GM23338 (cell line): ENCODE measurements around the gene PPP1R37. TPM values are rescaled to one million over a fixed set of nuclear protein-coding genes. Genes with fewer than 3 reads are reported as not detected.

Source experiments
- ATAC-seq: fragments of 200-7000 bp; cut with Tn5 transposase; 3 replicates; pipeline ENCODE4 v1.9.1; 2020
- DNase-seq: peaks from one replicate; pipeline ENCODE4 v3.0.0-alpha.2; 2015; ENCODE audit warnings: low spot score
- H2AFZ ChIP-seq: fragments of 200-600 bp; sonication (generic); 2 replicates; pipeline ENCODE4 v1.8.0; 2016; ENCODE audit warnings: antibody characterized with exemption, mild to moderate bottlenecking, moderate library complexity
- H3F3A ChIP-seq: fragments of 200-600 bp; sonication (generic); replicated peaks from 2 replicates; pipeline ENCODE4 v1.8.0; 2017; ENCODE audit warnings: antibody characterized with exemption, mixed run types, low read depth
- H3K27ac ChIP-seq: fragments of 200-600 bp; sonication (generic); 2 replicates; pipeline ENCODE4 v1.6.1; 2016; ENCODE audit warnings: low read depth
- H3K27me3 ChIP-seq: fragments of 200-600 bp; sonication (generic); 2 replicates; pipeline ENCODE4 v1.8.0; 2016; ENCODE audit warnings: mild to moderate bottlenecking, mixed run types, moderate library complexity; ENCODE audit not compliant: insufficient read depth
- H3K36me3 ChIP-seq: fragments of 200-600 bp; sonication (generic); 2 replicates; pipeline ENCODE4 v1.8.0; 2016; ENCODE audit warnings: mild to moderate bottlenecking; ENCODE audit not compliant: insufficient read depth
- H3K4me1 ChIP-seq: fragments of 200-600 bp; sonication (generic); 2 replicates; pipeline ENCODE4 v1.8.0; 2016; ENCODE audit warnings: mild to moderate bottlenecking, moderate library complexity; ENCODE audit not compliant: insufficient read depth
- H3K4me2 ChIP-seq: fragments of 200-600 bp; sonication (generic); 2 replicates; pipeline ENCODE4 v1.7.1; 2017; ENCODE audit warnings: mixed run types
- H3K4me3 ChIP-seq: fragments of 200-600 bp; sonication (generic); 2 replicates; pipeline ENCODE4 v1.6.1; 2016; ENCODE audit warnings: mixed run types
- H3K79me2 ChIP-seq: fragments of 200-600 bp; sonication (generic); replicated peaks from 2 replicates; pipeline ENCODE4 v1.8.0; 2017; ENCODE audit warnings: mild to moderate bottlenecking; ENCODE audit not compliant: insufficient read depth
- H3K9me2 ChIP-seq: fragments of 200-600 bp; sonication (generic); 2 replicates; pipeline ENCODE4 v1.8.0; 2017; ENCODE audit not compliant: insufficient read depth
- H4K20me1 ChIP-seq: fragments of 200-600 bp; sonication (generic); replicated peaks from 2 replicates; pipeline ENCODE4 v1.8.0; 2017; ENCODE audit warnings: mild to moderate bottlenecking; ENCODE audit not compliant: insufficient read depth
- H3K27ac Mint-ChIP-seq: 2 replicates; pipeline ENCODE4 v1.8.0; 2020; ENCODE audit warnings: inconsistent platforms, mild to moderate bottlenecking, moderate library complexity, mixed read lengths
- H3K27me3 Mint-ChIP-seq: 3 replicates; pipeline ENCODE4 v1.8.0; 2022; ENCODE audit warnings: low read depth, mild to moderate bottlenecking, moderate library complexity, mixed read lengths, inconsistent platforms; ENCODE audit not compliant: insufficient read depth, poor library complexity
- H3K36me3 Mint-ChIP-seq: 3 replicates; pipeline ENCODE4 v1.8.0; 2021; ENCODE audit warnings: low read depth, mild to moderate bottlenecking, inconsistent platforms, moderate library complexity, mixed read lengths
- H3K4me1 Mint-ChIP-seq: 3 replicates; pipeline ENCODE4 v1.8.0; 2020; ENCODE audit warnings: mild to moderate bottlenecking, inconsistent platforms, mixed read lengths
- H3K4me3 Mint-ChIP-seq: 3 replicates; pipeline ENCODE4 v1.8.0; 2021; ENCODE audit warnings: moderate library complexity, mild to moderate bottlenecking, inconsistent platforms, mixed read lengths
- H3K9me3 Mint-ChIP-seq: 3 replicates; pipeline ENCODE4 v1.8.0; 2020; ENCODE audit warnings: moderate library complexity, mild to moderate bottlenecking, inconsistent platforms, mixed read lengths
- CREB1 ChIP-seq: fragments of 250-450 bp; sonication (Bioruptor Pico); IDR thresholded peaks from 2 replicates; pipeline ENCODE4 v1.5.0; 2020; ENCODE audit warnings: low read depth, mild to moderate bottlenecking, moderate library complexity
- CTCF ChIP-seq, 2 experiments: fragments of 200-600 bp in 1 of 2; sonication (generic) in 1 of 2; conservative IDR thresholded peaks; 2 replicates each; pipeline versions ENCODE4 v1.5.1 to v1.6.1; 2016 to 2017; ENCODE audit warnings: antibody characterized with exemption in 2 of 2, low read depth in 2 of 2, mild to moderate bottlenecking in 2 of 2, moderate library complexity in 1 of 2
- ETS1 ChIP-seq: IDR thresholded peaks from 2 replicates; pipeline ENCODE4 v1.6.1; 2016; ENCODE audit warnings: antibody characterized with exemption
- EZH2phosphoT487 ChIP-seq: fragments of 200-600 bp; sonication (generic); IDR thresholded peaks from one replicate; pipeline ENCODE4 v1.8.1; 2018; ENCODE audit warnings: antibody characterized with exemption; ENCODE audit not compliant: unreplicated experiment
- JUNB ChIP-seq: IDR thresholded peaks from one replicate; pipeline ENCODE4 v1.6.1; 2016; ENCODE audit warnings: antibody characterized with exemption; ENCODE audit not compliant: unreplicated experiment
- POLR2AphosphoS5 ChIP-seq: IDR thresholded peaks from 2 replicates; pipeline ENCODE4 v1.6.1; 2016; ENCODE audit warnings: antibody characterized with exemption, low read depth
- REST ChIP-seq: IDR thresholded peaks from one replicate; pipeline ENCODE4 v1.6.1; 2018; ENCODE audit warnings: antibody characterized with exemption; ENCODE audit not compliant: unreplicated experiment
- ZNF114 ChIP-seq: fragments of 250-450 bp; sonication (Bioruptor Pico); IDR thresholded peaks from 2 replicates; pipeline ENCODE4 v1.5.0; 2020; ENCODE audit warnings: mild to moderate bottlenecking, moderate library complexity
- ZNF331 ChIP-seq: fragments of 250-450 bp; sonication (Bioruptor Pico); IDR thresholded peaks from 2 replicates; pipeline ENCODE4 v1.5.0; 2020; ENCODE audit warnings: low read depth, mild to moderate bottlenecking, moderate library complexity
- ZNF462 ChIP-seq: fragments of 250-450 bp; sonication (Bioruptor Pico); IDR thresholded peaks from 2 replicates; pipeline ENCODE4 v1.5.0; 2020; ENCODE audit warnings: mild to moderate bottlenecking, moderate library complexity
- polyA plus RNA-seq: library from polyadenylated mRNA; unstranded; fragments of >200 nt; fragmentation: Nextera tagmentation; extraction: Ambion mirVana; gene quantifications from 2 replicates; pipeline ENCODE4 v1.2.1, GENCODE V29; 2016
- total RNA-seq: library from RNA; depleted of rRNA; stranded (reverse); fragments of >200 nt; shearing (Covaris generic); gene quantifications from 2 replicates; pipeline ENCODE4 v1.2.3, GENCODE V29; 2014

Gene PPP1R37
- total and polyA plus RNA-seq, 2 experiments from 2014 or later: 6.9 to 47.2 TPM

- TF ChIP-seq ETS1 (no peak), JUNB (no peak)
Measured at GRCh38 chr19:45110851-45111266, 17.9 kb downstream of the PPP1R37 start (continued).

GRCh38 chr19:45112111-45112827 lies 19.3 kb downstream of the PPP1R37 start:
- H2AFZ ChIP-seq: no peak overlapping the region
- no peaks in the 10 kb centered on the region for H3K27me3 ChIP-seq
- no peaks in the 10 kb centered on the region for H3K36me3 ChIP-seq
- H3K27me3 Mint-ChIP-seq: peaks cover 7% of the 10 kb centered on the region
- no peak overlapping the region; the same call in 1 of the 2 replicates for H3K27ac Mint-ChIP-seq
- H3K36me3 Mint-ChIP-seq: no peaks in the 10 kb centered on the region; the same call in 2 of the 3 replicates
- H3K79me2 ChIP-seq: peaks cover 98% of the 10 kb centered on the region
- no peak for ATAC-seq
- H3K9me3 Mint-ChIP-seq: no peaks in the 10 kb centered on the region
- no peaks in the 10 kb centered on the region for H3K9me2 ChIP-seq
- H3K4me3 ChIP-seq: no peak overlapping the region
- no peak for DNase-seq
- no peak overlapping the region for H3K27ac ChIP-seq
- H4K20me1 ChIP-seq: peaks cover 51% of the 10 kb centered on the region
- no peaks in the 10 kb centered on the region; the same call in 1 of the 2 replicates for H3K4me1 ChIP-seq
- H3K4me3 Mint-ChIP-seq: no peak overlapping the region
- H3K4me2 ChIP-seq: no peak overlapping the region
- H3F3A ChIP-seq: no peaks in the 10 kb centered on the region
- H3K4me1 Mint-ChIP-seq: peaks cover 8% of the 10 kb centered on the region
- TF ChIP-seq JUNB: no peak
- TF ChIP-seq ETS1: no peak
- no peak for TF ChIP-seq EZH2phosphoT487
- TF ChIP-seq ZNF114 (CRISPR knock-in tag): no peak
- no peak for TF ChIP-seq ZNF331
- TF ChIP-seq POLR2AphosphoS5: no peak
- no peak for TF ChIP-seq CTCF (conservative IDR thresholded peaks at IDR 0.05; ENCODE audit: low read depth in 2 of 2)
- no peak for TF ChIP-seq ZNF462
- no peak for TF ChIP-seq REST
- no peak for TF ChIP-seq CREB1 (CRISPR knock-in tag)
